ENCODE data around the gene CLPX.
"Not testable (repeated sequence)": the region's sequence is repeated elsewhere in the genome, so short reads cannot be mapped to it uniquely, and the experiment has no call there.

The CLPX gene

DNA sequence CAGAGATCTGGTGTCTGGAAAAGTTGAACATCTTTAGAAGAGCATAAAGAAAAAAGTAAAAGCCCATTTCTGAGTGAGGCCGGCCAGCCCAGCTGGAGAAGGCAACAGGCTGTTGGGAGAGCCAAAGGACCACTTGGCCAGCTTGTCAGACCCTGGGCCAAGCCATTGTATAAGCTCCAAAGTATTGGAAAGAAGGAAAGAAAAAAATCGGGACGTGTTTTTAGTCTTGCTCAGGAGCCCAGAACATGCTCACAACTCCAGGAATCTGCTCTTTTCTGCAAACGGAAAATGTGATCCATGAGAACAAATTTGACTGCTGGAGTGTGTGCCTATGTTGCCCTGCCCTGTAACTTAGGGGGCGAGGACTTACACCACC, 10.4 kb upstream of the CLPX start:
- TF ChIP-seq POLR2A (IDR thresholded peaks at IDR 0.05; ENCODE audit: low read depth, low read length), result no peak
- no peak for TF ChIP-seq SPI1 (IDR thresholded peaks at IDR 0.05; ENCODE audit: low read depth, low read length)
- no peak for FAIRE-seq
- no peak for DNase-seq (ENCODE audit: insufficient read length, low spot score)

- DNase-seq (ENCODE audit: insufficient read length, low spot score) (no peak), FAIRE-seq (no peak)
- TF ChIP-seq PAX5 (IDR thresholded peaks at IDR 0.05; ENCODE audit: insufficient read depth, low read length, severe bottlenecking), result no peak
- no peak for TF ChIP-seq POU2F2 (IDR thresholded peaks at IDR 0.05; ENCODE audit: low read depth, low read length)
- TF ChIP-seq TAF1 (IDR thresholded peaks at IDR 0.05; ENCODE audit: low read depth, low read length), result no peak
- TF ChIP-seq POLR2A (IDR thresholded peaks at IDR 0.05; ENCODE audit: low read depth, low read length), result no peak
- TF ChIP-seq POLR2AphosphoS5 (IDR thresholded peaks at IDR 0.05; ENCODE audit: low read depth, low read length), result no peak
- no peak for TF ChIP-seq SPI1 (IDR thresholded peaks at IDR 0.05; ENCODE audit: low read depth, low read length)
Measured at GRCh38 chr15:65194826-65195547, 9.8 kb upstream of the CLPX start.

DNA sequence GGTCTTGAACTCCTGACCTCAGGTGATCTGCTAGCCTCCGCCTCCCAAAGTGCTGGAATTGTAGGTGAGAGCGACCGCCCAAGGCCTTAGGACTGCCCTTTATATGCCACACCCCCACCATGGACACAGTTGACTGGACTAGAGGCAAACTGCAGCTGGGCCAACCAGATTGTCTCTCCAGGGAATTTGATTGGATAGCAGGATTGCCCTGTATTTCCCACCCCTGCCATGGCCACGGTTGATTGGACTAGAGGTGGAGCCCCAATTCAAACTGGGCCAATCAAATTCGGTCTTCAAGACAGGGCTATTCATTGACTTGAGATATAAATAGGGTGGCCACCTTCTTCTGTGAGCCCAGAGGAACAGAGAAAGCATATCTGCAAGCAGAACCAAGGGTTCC, 6.9 kb upstream of the CLPX start:
- no peak for FAIRE-seq
- DNase-seq (ENCODE audit: insufficient read length, low spot score), result no peak

DNA sequence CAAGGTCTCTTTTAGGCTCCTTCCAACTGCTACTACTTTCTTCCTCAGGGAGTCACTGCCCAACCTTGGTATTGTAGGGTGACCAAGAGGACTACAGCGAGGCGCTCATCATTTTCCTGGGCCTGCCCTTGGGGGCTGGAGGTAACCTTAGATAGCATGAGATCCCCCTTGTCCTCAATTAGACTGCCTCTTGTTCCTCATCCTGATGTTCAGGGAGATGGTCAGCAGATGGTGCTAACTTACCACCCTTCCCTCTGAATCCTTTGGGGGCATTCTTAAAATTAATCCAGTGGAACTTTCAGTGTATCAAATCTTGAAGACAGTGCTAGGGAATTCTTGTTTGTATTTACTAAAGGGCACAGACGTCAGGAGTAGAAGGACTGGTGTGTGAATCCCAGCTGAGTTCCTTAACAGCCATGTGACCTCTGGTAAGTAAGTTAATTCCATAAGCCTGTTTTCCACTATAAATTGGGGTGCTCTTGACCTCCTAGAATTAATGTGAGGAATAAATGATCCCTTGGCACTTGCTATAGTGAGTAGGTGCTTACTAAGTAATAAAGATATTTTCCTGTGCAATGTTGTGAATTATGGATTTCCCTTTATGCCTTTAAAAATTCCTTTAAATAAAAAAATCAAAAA, 4.1 kb upstream of the CLPX start:
- FAIRE-seq (peak; percentile 91), DNase-seq (ENCODE audit: insufficient read length, low spot score) (no peak)
- TF ChIP-seq SPI1 (IDR thresholded peaks at IDR 0.05; ENCODE audit: low read depth, low read length) (no peak), POLR2AphosphoS5 (IDR thresholded peaks at IDR 0.05; ENCODE audit: low read depth, low read length) (no peak)

More for the DNA sequence above, 6.9 kb upstream of the CLPX start:
- TF ChIP-seq POU2F2 (IDR thresholded peaks at IDR 0.05; ENCODE audit: low read depth, low read length) (no peak), POLR2AphosphoS5 (IDR thresholded peaks at IDR 0.05; ENCODE audit: low read depth, low read length) (no peak), TAF1 (IDR thresholded peaks at IDR 0.05; ENCODE audit: low read depth, low read length) (no peak), PAX5 (IDR thresholded peaks at IDR 0.05; ENCODE audit: insufficient read depth, low read length, severe bottlenecking) (no peak), SPI1 (IDR thresholded peaks at IDR 0.05; ENCODE audit: low read depth, low read length) (no peak), POLR2A (IDR thresholded peaks at IDR 0.05; ENCODE audit: low read depth, low read length) (no peak)

GRCh38 chr15:65188472-65188871, 3.3 kb upstream of the CLPX start:
- DNase-seq (ENCODE audit: insufficient read length, low spot score); FAIRE-seq: not testable (repeated sequence)

DNA sequence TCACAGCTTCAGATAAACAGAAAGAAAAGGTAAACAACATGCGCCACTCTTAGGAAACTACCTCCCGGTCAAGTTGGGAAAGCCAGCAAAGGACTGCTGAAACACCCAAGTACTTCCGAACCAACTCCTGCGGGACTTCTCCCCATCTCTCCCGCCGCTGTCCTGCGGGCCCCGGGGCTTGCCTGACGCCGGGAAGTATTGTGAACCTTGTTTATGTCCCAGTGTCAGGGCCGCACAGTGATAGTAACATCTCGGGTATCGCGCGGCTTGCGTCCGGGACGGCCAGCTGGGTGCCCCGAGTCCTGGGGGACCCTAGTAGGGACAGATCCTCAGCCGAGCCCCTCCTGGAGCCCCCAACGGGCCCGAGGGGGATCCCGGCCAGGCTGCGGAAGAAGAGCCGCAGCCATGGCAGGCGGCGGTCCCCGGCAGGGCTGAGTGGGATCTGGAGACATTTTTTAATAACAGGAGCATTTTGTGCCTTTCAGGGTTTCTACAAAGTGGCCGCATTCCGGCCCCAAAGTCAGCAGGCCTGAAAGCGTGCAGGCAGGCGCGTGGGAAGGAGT, 756 bp downstream of the CLPX start:
- FAIRE-seq (no peak), DNase-seq (ENCODE audit: insufficient read length, low spot score) (peak; percentile 46)
- no peak for TF ChIP-seq PAX5 (IDR thresholded peaks at IDR 0.05; ENCODE audit: insufficient read depth, low read length, severe bottlenecking)
- TF ChIP-seq POLR2AphosphoS5 (IDR thresholded peaks at IDR 0.05; ENCODE audit: low read depth, low read length), result peak; percentile 39; the same call in 1 of the 2 replicates

GRCh38 chr15:65183865-65184159, 1.3 kb downstream of the CLPX start:
- no peak for FAIRE-seq
- no peak for DNase-seq (ENCODE audit: insufficient read length, low spot score)
- no peak for TF ChIP-seq POLR2AphosphoS5 (IDR thresholded peaks at IDR 0.05; ENCODE audit: low read depth, low read length)

DNA sequence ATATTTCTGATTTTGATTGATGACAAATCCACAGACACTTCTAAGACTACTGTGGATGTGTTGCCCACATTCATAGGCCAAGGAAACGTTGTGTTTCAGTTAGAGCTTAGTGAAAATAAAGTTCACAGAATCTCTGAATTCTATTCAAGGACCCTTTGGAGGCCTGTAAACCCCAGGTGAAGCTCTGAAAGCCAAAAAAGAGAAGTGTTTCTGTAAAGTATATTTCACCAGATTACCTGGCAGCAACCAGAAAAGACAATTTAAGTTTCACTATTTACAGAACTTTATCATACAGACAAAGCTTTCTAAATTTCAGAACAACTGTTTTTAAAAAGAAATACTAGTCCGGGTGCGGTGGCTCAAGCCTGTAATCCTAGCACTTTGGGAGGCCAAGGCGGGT, 2.6 kb downstream of the CLPX start:
- TF ChIP-seq PAX5 (IDR thresholded peaks at IDR 0.05; ENCODE audit: insufficient read depth, low read length, severe bottlenecking) (no peak), POU2F2 (IDR thresholded peaks at IDR 0.05; ENCODE audit: low read depth, low read length) (no peak), TAF1 (IDR thresholded peaks at IDR 0.05; ENCODE audit: low read depth, low read length) (no peak), SPI1 (IDR thresholded peaks at IDR 0.05; ENCODE audit: low read depth, low read length) (peak; percentile 78), POLR2A (IDR thresholded peaks at IDR 0.05; ENCODE audit: low read depth, low read length) (no peak), POLR2AphosphoS5 (IDR thresholded peaks at IDR 0.05; ENCODE audit: low read depth, low read length) (no peak)
- DNase-seq (ENCODE audit: insufficient read length, low spot score) (no peak), FAIRE-seq (no peak)

DNA sequence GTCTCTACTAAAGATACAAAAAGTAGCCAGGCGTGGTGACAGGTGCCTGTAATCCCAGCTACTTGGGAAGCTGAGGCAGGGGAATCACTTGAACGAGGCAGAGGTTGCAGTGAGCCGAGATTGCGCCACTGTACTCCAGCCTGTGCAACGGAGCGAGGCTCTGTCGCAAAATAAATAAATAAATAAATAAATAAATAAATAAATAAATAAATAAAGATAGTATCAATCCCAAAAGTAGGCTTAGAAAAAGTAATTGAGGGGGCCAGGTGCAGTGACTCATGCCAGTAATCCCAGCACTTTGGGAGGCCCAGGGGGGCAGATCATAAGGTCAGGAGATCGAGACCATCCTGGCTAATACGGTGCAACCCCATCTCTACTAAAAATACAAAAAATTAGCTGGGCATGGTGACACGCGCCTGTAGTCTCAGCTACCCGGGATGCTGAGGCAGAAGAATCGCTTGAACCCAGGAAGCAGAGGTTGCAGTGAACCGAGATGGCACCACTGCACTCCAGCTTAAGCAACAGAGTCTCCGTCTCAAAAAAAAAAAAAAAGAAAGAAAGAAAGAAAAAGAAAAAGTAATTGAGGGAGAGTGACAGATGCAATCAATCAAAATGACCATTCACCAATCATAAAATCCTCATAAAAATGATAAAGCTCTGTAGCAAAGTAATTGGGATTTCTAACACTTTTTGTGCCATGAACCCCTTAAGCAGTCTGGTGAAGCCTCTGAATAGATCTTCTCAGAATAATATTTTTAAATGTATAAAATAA, 3.4 kb downstream of the CLPX start:
- not testable (repeated sequence) for FAIRE-seq; DNase-seq (ENCODE audit: insufficient read length, low spot score)

DNA sequence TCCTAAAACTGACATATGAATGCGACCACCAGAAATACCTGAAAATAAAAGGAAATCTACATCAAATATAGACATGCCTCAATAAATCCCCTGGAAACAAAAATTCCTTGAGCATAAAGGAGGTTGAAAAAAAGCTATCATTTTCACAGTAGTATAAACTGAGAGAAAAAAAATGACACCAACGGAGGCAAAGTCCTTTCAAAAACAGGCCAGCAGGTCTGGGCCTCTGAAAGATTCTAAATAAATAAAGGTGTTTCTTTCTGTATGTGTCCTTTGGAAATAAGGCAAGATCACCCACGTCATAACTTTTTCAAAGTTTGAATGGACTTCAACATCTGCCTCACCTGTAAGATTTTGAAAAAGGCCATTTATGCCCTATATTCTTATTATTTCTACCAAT, 5.0 kb downstream of the CLPX start:
- no peak for FAIRE-seq
- DNase-seq (ENCODE audit: insufficient read length, low spot score), result no peak
- no peak for TF ChIP-seq PAX5 (IDR thresholded peaks at IDR 0.05; ENCODE audit: insufficient read depth, low read length, severe bottlenecking)
- TF ChIP-seq POLR2AphosphoS5 (IDR thresholded peaks at IDR 0.05; ENCODE audit: low read depth, low read length), result no peak
- TF ChIP-seq TAF1 (IDR thresholded peaks at IDR 0.05; ENCODE audit: low read depth, low read length), result no peak
- no peak for TF ChIP-seq POLR2A (IDR thresholded peaks at IDR 0.05; ENCODE audit: low read depth, low read length)

- TF ChIP-seq POLR2A (IDR thresholded peaks at IDR 0.05; ENCODE audit: low read depth, low read length) (no peak), POU2F2 (IDR thresholded peaks at IDR 0.05; ENCODE audit: low read depth, low read length) (no peak), SPI1 (IDR thresholded peaks at IDR 0.05; ENCODE audit: low read depth, low read length) (no peak), PAX5 (IDR thresholded peaks at IDR 0.05; ENCODE audit: insufficient read depth, low read length, severe bottlenecking) (no peak), POLR2AphosphoS5 (IDR thresholded peaks at IDR 0.05; ENCODE audit: low read depth, low read length) (no peak)
- no peak for DNase-seq (ENCODE audit: insufficient read length, low spot score)
- FAIRE-seq, result no peak
Measured at GRCh38 chr15:65177901-65178300, 7.2 kb downstream of the CLPX start.

Data from GM12891 (cell line).